Measurements from ENCODE around the gene PHC3.

Gene PHC3

GRCh38 chr3:170049146-170050000, 132.2 kb downstream of the PHC3 start:
- FAIRE-seq (peak; percentile 74), DNase-seq (ENCODE audit: insufficient read length) (no peak)
- TF ChIP-seq POLR2AphosphoS5 (IDR thresholded peaks at IDR 0.05; ENCODE audit: low read depth, low read length), result no peak
- no peak for TF ChIP-seq POLR2A (IDR thresholded peaks at IDR 0.05; ENCODE audit: low read depth, low read length)
- no peak for TF ChIP-seq TAF1 (IDR thresholded peaks at IDR 0.05; ENCODE audit: borderline replicate concordance, low read depth, low read length)

- DNase-seq (ENCODE audit: insufficient read length) (no peak), FAIRE-seq (no peak)
- no peak for TF ChIP-seq TAF1 (IDR thresholded peaks at IDR 0.05; ENCODE audit: borderline replicate concordance, low read depth, low read length)
- TF ChIP-seq POLR2A (IDR thresholded peaks at IDR 0.05; ENCODE audit: low read depth, low read length), result no peak
- TF ChIP-seq POLR2AphosphoS5 (IDR thresholded peaks at IDR 0.05; ENCODE audit: low read depth, low read length), result no peak
Measured at GRCh38 chr3:170047133-170047404, 134.5 kb downstream of the PHC3 start.

- TF ChIP-seq TAF1 (IDR thresholded peaks at IDR 0.05; ENCODE audit: borderline replicate concordance, low read depth, low read length) (no peak), POLR2AphosphoS5 (IDR thresholded peaks at IDR 0.05; ENCODE audit: low read depth, low read length) (no peak), POLR2A (IDR thresholded peaks at IDR 0.05; ENCODE audit: low read depth, low read length) (no peak)
- DNase-seq (ENCODE audit: insufficient read length) (no peak), FAIRE-seq (no peak)
Measured at GRCh38 chr3:170046269-170047132, 135.0 kb downstream of the PHC3 start.

DNA sequence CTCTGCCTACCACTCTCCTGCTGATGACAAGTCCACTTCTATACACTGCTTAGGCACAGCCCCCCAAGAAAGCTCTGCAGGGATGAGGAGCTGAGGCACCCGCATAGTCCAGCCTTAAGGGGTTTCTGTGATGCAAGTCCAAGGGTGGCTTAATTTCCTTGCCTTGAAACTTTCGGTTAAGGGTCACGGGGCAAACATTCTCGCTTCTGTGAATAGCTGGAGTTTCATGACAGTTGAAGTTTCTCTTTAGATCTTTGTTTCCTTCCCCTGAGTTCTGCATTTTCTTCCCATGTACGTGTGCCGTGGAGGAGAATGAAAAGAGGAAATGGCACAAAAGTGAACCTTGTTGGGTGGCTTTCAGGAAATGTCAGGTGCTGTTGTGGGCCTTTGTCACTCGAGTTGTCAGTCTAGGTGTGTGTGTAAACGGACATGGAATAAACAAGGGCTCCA, 136.7 kb downstream of the PHC3 start:
- DNase-seq (ENCODE audit: insufficient read length) (peak; percentile 27), FAIRE-seq (peak; percentile 94)
- TF ChIP-seq POLR2A (IDR thresholded peaks at IDR 0.05; ENCODE audit: low read depth, low read length) (peak; percentile 44; the same call in 1 of the 2 replicates), TAF1 (IDR thresholded peaks at IDR 0.05; ENCODE audit: borderline replicate concordance, low read depth, low read length) (0 out of 2 replicates have a peak, but pooled peaks have one; percentile 20), POLR2AphosphoS5 (IDR thresholded peaks at IDR 0.05; ENCODE audit: low read depth, low read length) (peak; percentile 37; the same call in 1 of the 2 replicates)

DNA sequence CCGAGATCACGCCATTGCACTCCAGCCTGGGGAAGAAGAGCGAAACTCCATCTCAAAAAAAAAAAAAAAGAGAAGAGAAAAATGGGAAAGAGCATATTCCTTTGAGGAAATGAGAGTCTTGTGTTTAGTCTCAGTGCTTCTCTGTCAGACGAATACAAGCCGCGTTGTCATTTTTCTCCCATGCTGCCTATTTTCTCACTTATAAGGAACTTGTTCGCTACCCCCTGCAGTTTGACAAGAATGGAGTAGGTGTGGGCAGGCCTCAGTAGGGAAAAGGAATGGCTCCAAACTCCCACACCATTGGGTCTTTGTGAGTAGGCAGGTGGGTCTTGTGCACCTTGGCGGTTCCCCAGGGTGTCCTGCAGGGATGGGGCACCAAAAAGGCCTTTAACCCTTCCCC, 137.3 kb downstream of the PHC3 start:
- no peak for TF ChIP-seq TAF1 (IDR thresholded peaks at IDR 0.05; ENCODE audit: borderline replicate concordance, low read depth, low read length)
- no peak for TF ChIP-seq POLR2AphosphoS5 (IDR thresholded peaks at IDR 0.05; ENCODE audit: low read depth, low read length)
- TF ChIP-seq POLR2A (IDR thresholded peaks at IDR 0.05; ENCODE audit: low read depth, low read length), result no peak
- FAIRE-seq, result no peak
- DNase-seq (ENCODE audit: insufficient read length), result no peak

GRCh38 chr3:170043506-170043905, 138.0 kb downstream of the PHC3 start:
- FAIRE-seq (peak; percentile 56), DNase-seq (ENCODE audit: insufficient read length) (no peak)
- TF ChIP-seq TAF1 (IDR thresholded peaks at IDR 0.05; ENCODE audit: borderline replicate concordance, low read depth, low read length) (no peak), POLR2AphosphoS5 (IDR thresholded peaks at IDR 0.05; ENCODE audit: low read depth, low read length) (no peak), POLR2A (IDR thresholded peaks at IDR 0.05; ENCODE audit: low read depth, low read length) (no peak)

DNA sequence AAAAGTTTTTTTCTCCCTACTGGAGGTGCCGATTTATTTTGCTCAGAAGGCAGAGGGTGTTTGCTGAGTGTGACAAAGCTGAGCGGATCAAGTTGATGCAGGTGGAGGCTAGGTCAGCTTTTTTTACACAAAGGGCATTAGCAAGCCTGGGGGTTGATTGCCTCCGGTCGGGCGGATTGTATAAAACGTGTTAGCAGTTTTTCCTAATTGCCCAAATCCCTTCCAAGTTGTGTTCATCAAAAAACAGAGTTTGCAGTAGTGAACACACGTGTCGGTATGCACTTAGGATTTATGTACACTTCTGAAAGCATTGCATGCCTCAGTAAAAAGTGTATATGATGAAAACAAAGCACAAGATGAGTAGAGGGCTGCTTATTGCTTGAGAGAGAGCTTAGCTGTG, 141.1 kb downstream of the PHC3 start:
- TF ChIP-seq POLR2AphosphoS5 (IDR thresholded peaks at IDR 0.05; ENCODE audit: low read depth, low read length) (no peak), TAF1 (IDR thresholded peaks at IDR 0.05; ENCODE audit: borderline replicate concordance, low read depth, low read length) (no peak), POLR2A (IDR thresholded peaks at IDR 0.05; ENCODE audit: low read depth, low read length) (no peak)
- DNase-seq (ENCODE audit: insufficient read length), result no peak
- peak; percentile 57 for FAIRE-seq

- TF ChIP-seq POLR2A (IDR thresholded peaks at IDR 0.05; ENCODE audit: low read depth, low read length) (peak; percentile 38; the same call in 1 of the 2 replicates), TAF1 (IDR thresholded peaks at IDR 0.05; ENCODE audit: borderline replicate concordance, low read depth, low read length) (no peak), POLR2AphosphoS5 (IDR thresholded peaks at IDR 0.05; ENCODE audit: low read depth, low read length) (0 out of 2 replicates have a peak, but pooled peaks have one; percentile 40)
- DNase-seq (ENCODE audit: insufficient read length), result peak; percentile 29
- FAIRE-seq, result peak; percentile 65
Measured at GRCh38 chr3:170038434-170039110, 143.0 kb downstream of the PHC3 start.

All from GM12892 (cell line).